CD4-positive, alpha-beta T cell (primary cell): ENCODE results near the gene CTNNA2. TPM values are rescaled to one million over a fixed set of nuclear protein-coding genes. Genes with fewer than 3 reads are reported as not detected.

Experiments used
- ATAC-seq: fragments of 200-7000 bp; cut with Tn5 transposase; one replicate; pipeline ENCODE4 v1.10.0; 2022; ENCODE audit warnings: mild to moderate bottlenecking; ENCODE audit not compliant: poor library complexity
- CTCF ChIA-PET: fragments of 350-600 bp; sonication (Branson Sonifier 250); formaldehyde crosslinking; loops from one replicate; lab custom pipeline; 2021; ENCODE audit warnings: antibody characterized with exemption, inconsistent platforms; lab: Charles Lee
- POLR2A ChIA-PET: fragments of 350-600 bp; sonication (Branson Sonifier 250); formaldehyde crosslinking; loops from one replicate; lab custom pipeline; 2021; ENCODE audit warnings: antibody characterized with exemption, inconsistent platforms; lab: Charles Lee
- DNase-seq, 14 experiments: peaks; one replicate each; pipeline ENCODE4 v3.0.0-alpha.2; 2013 to 2020; ENCODE audit warnings: mixed read lengths in 2 of 14
- H3K27ac ChIP-seq, 2 donors: one replicate each; pipeline versions ENCODE4 v1.5.1 to v1.7.0; 2013; ENCODE audit warnings: low read length in 2 of 2, low read depth in 1 of 2, mild to moderate bottlenecking in 1 of 2
- H3K27me3 ChIP-seq, 2 experiments: 1 replicate in 1 of 2; 2 replicates in 1 of 2; pipeline versions ENCODE4 v1.6.1 to v1.7.0; 2013; ENCODE audit warnings: low read length in 2 of 2, control low read depth in 1 of 2, mild to moderate bottlenecking in 1 of 2, moderate library complexity in 1 of 2; ENCODE audit not compliant: insufficient read depth in 2 of 2, control insufficient read depth in 1 of 2
- H3K36me3 ChIP-seq: one replicate; pipeline ENCODE4 v1.6.1; 2013; ENCODE audit warnings: low read length, control low read depth; ENCODE audit not compliant: insufficient read depth
- H3K4me1 ChIP-seq: one replicate; pipeline ENCODE4 v1.6.1; 2013; ENCODE audit warnings: low read length, control low read depth; ENCODE audit not compliant: insufficient read depth
- H3K4me3 ChIP-seq: one replicate; pipeline ENCODE4 v1.5.1; 2013; ENCODE audit warnings: mild to moderate bottlenecking, low read length, moderate library complexity
- H3K9me3 ChIP-seq, 2 experiments: 1 replicate in 1 of 2; 2 replicates in 1 of 2; pipeline versions ENCODE4 v1.6.1 to v1.7.0; 2013; ENCODE audit warnings: low read length in 2 of 2, mild to moderate bottlenecking in 2 of 2, control low read depth in 1 of 2, moderate library complexity in 1 of 2; ENCODE audit not compliant: control insufficient read depth in 1 of 2, insufficient read depth in 1 of 2
- H3K27ac Mint-ChIP-seq: one replicate; pipeline ENCODE4 v1.8.0; 2020; ENCODE audit warnings: mixed read lengths
- H3K27me3 Mint-ChIP-seq: one replicate; pipeline ENCODE4 v1.8.0; 2021; ENCODE audit warnings: mixed read lengths
- H3K36me3 Mint-ChIP-seq: one replicate; pipeline ENCODE4 v1.8.0; 2021; ENCODE audit warnings: low read depth, mixed read lengths
- H3K4me1 Mint-ChIP-seq: one replicate; pipeline ENCODE4 v1.8.0; 2021; ENCODE audit warnings: low read depth, mixed read lengths
- H3K4me3 Mint-ChIP-seq: one replicate; pipeline ENCODE4 v1.8.0; 2020; ENCODE audit warnings: mild to moderate bottlenecking, mixed read lengths
- H3K9me3 Mint-ChIP-seq: one replicate; pipeline ENCODE4 v1.8.0; 2020; ENCODE audit warnings: mixed read lengths
- intact Hi-C, 2 experiments: fragments of 100-400 bp; cut with DNase I in 1 of 2; cut with micrococcal nuclease in 1 of 2; formaldehyde crosslinking; loops; one replicate each; pipeline versions ENCODE4 v1.15.1 to v1.9.0; 2023 to 2025; cut with DNase I, micrococcal nuclease
- total RNA-seq, 174 experiments: library from RNA in 2 of 174; stranded (reverse) in 2 of 174; gene quantifications; one replicate each; pipeline ENCODE4 v1.2.3 and lab custom pipeline; 2021 to 2026
- TF ChIP-seq, protein P1 (sequence below): fragments of 200-600 bp; IDR thresholded peaks from one replicate; pipeline ENCODE4 v1.8.0; 2022; ENCODE audit warnings: antibody characterized with exemption, mild to moderate bottlenecking

The CTNNA2 gene
- total RNA-seq, 2 experiments from 2014 or later, result not detected

DNA sequence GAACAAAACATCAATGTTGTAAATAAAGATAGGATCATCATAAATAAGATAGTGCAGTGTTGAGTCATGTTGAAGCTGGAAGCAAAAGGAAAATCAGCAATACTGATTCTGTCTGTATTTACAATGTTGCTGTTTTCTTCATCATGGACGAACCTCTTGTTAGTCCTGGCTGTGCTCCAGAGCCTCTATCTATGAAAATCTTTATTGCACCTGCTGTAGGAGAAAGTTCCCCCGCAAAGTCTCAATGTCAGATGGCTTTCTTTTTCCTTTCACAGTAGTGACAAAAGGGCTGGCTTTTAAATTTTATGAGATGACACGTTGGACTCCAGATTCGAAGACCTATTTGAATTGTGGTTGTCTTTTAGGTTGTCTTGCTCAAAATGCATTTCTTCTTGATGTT, 890.2 kb downstream of the CTNNA2 start:
- no peaks in the 10 kb centered on the region for H3K4me1 ChIP-seq
- no peaks in the 10 kb centered on the region for H3K27me3 ChIP-seq
- H3K4me3 ChIP-seq, result no peak overlapping the region
- ATAC-seq (no peak), DNase-seq (no peak)
- H3K36me3 ChIP-seq, result no peaks in the 10 kb centered on the region
- peaks cover 0 to 13% of the 10 kb centered on the region in 2 experiments for H3K9me3 ChIP-seq
- intact Hi-C loops, result no loop called here
- H3K36me3 Mint-ChIP-seq, result no peaks in the 10 kb centered on the region
- CTCF ChIA-PET, result no interaction called here
- H3K27ac ChIP-seq, result no peak overlapping the region
- POLR2A ChIA-PET, result no interaction called here
- H3K4me1 Mint-ChIP-seq, result no peaks in the 10 kb centered on the region
- TF ChIP-seq, protein P1, sequence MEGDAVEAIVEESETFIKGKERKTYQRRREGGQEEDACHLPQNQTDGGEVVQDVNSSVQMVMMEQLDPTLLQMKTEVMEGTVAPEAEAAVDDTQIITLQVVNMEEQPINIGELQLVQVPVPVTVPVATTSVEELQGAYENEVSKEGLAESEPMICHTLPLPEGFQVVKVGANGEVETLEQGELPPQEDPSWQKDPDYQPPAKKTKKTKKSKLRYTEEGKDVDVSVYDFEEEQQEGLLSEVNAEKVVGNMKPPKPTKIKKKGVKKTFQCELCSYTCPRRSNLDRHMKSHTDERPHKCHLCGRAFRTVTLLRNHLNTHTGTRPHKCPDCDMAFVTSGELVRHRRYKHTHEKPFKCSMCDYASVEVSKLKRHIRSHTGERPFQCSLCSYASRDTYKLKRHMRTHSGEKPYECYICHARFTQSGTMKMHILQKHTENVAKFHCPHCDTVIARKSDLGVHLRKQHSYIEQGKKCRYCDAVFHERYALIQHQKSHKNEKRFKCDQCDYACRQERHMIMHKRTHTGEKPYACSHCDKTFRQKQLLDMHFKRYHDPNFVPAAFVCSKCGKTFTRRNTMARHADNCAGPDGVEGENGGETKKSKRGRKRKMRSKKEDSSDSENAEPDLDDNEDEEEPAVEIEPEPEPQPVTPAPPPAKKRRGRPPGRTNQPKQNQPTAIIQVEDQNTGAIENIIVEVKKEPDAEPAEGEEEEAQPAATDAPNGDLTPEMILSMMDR, result no peak
- H3K9me3 Mint-ChIP-seq, result peaks cover 19% of the 10 kb centered on the region
- no peak overlapping the region for H3K27ac Mint-ChIP-seq
- H3K27me3 Mint-ChIP-seq, result no peaks in the 10 kb centered on the region
- H3K4me3 Mint-ChIP-seq, result no peak overlapping the region

- ChIA-PET CTCF (no interaction called here), POLR2A (no interaction called here)
- intact Hi-C loops, result no loop called here
- TF ChIP-seq, protein P1, result no peak
- no peak for DNase-seq
- Mint-ChIP-seq H3K9me3 (peaks cover 4% of the 10 kb centered on the region), H3K27ac (no peak overlapping the region), H3K36me3 (no peaks in the 10 kb centered on the region), H3K27me3 (no peaks in the 10 kb centered on the region), H3K4me3 (no peak overlapping the region), H3K4me1 (no peaks in the 10 kb centered on the region)
- no peak overlapping the region for H3K4me3 ChIP-seq
- no peak overlapping the region for H3K27ac ChIP-seq
- no peak for ATAC-seq
- H3K36me3 ChIP-seq, result no peaks in the 10 kb centered on the region
- H3K9me3 ChIP-seq, result peaks cover 0 to 10% of the 10 kb centered on the region in 2 experiments
- no peaks in the 10 kb centered on the region for H3K4me1 ChIP-seq
- H3K27me3 ChIP-seq, result no peaks in the 10 kb centered on the region
Measured at GRCh38 chr2:80407377-80407776, 894.5 kb downstream of the CTNNA2 start.

GRCh38 chr2:80410346-80410745, 897.5 kb downstream of the CTNNA2 start:
- no peak overlapping the region for H3K27ac Mint-ChIP-seq
- no peaks in the 10 kb centered on the region for H3K36me3 Mint-ChIP-seq
- Histone ChIP-seq H3K27me3 (no peaks in the 10 kb centered on the region), H3K4me3 (no peak overlapping the region), H3K36me3 (no peaks in the 10 kb centered on the region), H3K27ac (no peak overlapping the region), H3K9me3 (peaks cover 5 to 10% of the 10 kb centered on the region in 2 experiments), H3K4me1 (no peaks in the 10 kb centered on the region)
- no peak for DNase-seq
- no peak for ATAC-seq
- intact Hi-C loops, result no loop called here
- H3K4me3 Mint-ChIP-seq, result no peak overlapping the region
- TF ChIP-seq, protein P1, result no peak
- H3K27me3 Mint-ChIP-seq, result no peaks in the 10 kb centered on the region
- H3K9me3 Mint-ChIP-seq, result peaks cover 1% of the 10 kb centered on the region
- POLR2A ChIA-PET, result no interaction called here
- H3K4me1 Mint-ChIP-seq, result no peaks in the 10 kb centered on the region
- CTCF ChIA-PET, result no interaction called here
